ENCODE results near the gene OPN1LW. TPM values are rescaled to one million over a fixed set of nuclear protein-coding genes. Genes with fewer than 3 reads are reported as not detected.

The OPN1LW gene
- total RNA-seq, 1 donor from 2014 or later: not detected

Other genes with a start within 250 kb of the OPN1LW start
- not detected for gene AVPR2, start 239.6 kb upstream of the OPN1LW start, total RNA-seq
- gene ARHGAP4, start 218.0 kb upstream of the OPN1LW start, total RNA-seq: 8.1 TPM
- 38.0 TPM for gene NAA10, start 209.2 kb upstream of the OPN1LW start, total RNA-seq
- 5.5 TPM for gene RENBP, start 199.6 kb upstream of the OPN1LW start, total RNA-seq
- gene HCFC1, start 172.4 kb upstream of the OPN1LW start, total RNA-seq: 17.2 TPM
- gene TMEM187, start 171.5 kb upstream of the OPN1LW start, total RNA-seq: 11.6 TPM
- gene IRAK1, start 124.3 kb upstream of the OPN1LW start, total RNA-seq: 58.4 TPM
- gene MECP2, start 46.5 kb upstream of the OPN1LW start, total RNA-seq: 13.9 TPM
- not detected for gene OPN1MW, start 38.4 kb downstream of the OPN1LW start, total RNA-seq
- gene OPN1MW2, start 75.5 kb downstream of the OPN1LW start, total RNA-seq: not detected
- gene OPN1MW3, start 113.3 kb downstream of the OPN1LW start, total RNA-seq: not detected
- not detected for gene TEX28, start 150.9 kb downstream of the OPN1LW start, total RNA-seq
- gene TKTL1, start 151.6 kb downstream of the OPN1LW start, total RNA-seq: not detected
- gene FLNA, start 230.4 kb downstream of the OPN1LW start, total RNA-seq: 76.6 TPM
- gene EMD, start 235.1 kb downstream of the OPN1LW start, total RNA-seq: 19.5 TPM